GM10847 (cell line): ENCODE measurements around the gene TANGO6.

Source experiments
- POLR2A ChIP-seq: IDR thresholded peaks from 2 replicates; pipeline ENCODE4 v1.6.1; 2011; ENCODE audit not compliant: insufficient read length; ENCODE audit errors: extremely low read depth

TANGO6 gene

DNA sequence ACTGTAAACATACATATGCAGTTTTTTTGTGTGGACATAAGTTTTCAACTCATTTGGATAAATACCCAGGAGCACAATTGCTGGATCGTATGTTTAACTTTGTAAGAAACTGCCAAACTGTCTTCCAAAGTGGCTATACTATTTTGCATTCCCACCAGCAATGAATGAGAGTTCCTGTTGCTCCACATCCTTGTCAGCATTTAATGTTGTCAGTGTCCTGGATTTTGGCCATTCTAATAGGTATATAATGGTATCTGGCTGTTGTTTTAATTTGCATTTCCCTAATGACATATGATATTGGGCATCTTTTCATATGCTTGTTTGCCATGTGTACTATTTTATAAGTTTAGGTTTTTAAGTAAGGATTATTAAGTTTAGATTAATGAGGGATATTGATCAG, 14.1 kb downstream of the TANGO6 start:
- TF ChIP-seq POLR2A, result no peak

DNA sequence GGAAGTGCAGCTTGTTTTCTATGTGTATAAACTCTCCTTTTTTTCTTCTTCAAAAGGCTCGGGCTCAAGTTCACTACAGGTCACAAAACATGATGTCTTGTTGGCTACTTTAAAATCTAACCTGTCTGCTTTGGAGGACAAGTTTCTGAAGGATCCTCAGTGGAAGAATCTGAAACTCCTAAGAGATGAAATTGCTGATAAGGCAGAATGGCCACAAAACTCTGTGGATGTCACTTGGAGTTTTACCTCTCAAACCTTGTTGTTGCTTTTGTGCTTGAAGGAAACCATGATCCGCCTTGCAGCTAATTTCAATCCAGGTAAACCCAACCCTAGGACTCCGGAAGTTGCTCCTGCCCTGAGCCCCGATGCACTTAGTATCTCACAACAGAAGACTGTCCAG, 16.5 kb downstream of the TANGO6 start:
- no peak for TF ChIP-seq POLR2A

DNA sequence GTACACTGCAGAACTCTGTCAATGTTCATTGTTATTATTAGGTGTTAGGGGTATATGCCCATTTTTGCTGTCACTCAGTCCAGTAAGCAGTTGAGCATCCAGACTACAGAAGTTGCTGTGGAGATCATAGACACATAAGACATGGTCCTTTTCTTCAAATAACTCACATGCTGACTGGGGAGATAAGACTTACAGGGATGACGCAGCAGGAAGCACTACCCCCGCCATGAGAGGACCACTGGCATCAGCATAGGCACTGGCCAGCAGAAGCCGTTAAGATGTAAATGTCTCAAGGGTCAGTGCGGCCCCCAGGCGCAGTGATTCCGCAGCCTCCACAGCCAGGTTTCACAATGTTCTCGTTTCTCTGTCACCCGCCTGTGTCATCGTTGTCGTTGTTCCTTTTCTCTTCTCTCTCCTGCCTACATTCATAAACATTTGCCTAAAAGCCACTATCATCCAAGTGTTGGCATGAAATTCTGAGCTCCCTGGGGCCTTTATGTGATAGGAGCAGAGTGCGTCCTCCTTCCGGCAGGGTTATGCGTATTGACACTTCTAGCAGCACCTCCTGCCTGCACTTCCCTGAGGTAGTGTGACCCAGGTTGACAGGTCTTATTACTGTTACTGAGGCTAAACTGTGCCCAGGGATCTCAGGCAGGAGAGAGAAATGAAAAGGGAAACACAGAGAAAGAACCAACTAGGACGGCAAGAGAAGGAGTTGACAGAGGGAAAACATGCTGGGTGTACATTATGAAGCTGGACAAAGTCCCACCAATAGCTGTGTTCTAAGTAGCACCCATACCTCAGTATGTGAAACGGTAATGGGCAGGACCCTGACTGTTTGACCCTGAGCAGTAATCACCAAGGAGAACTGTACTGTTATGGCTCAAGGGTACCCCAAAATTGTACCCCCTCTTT, 17.9 kb downstream of the TANGO6 start:
- TF ChIP-seq POLR2A, result no peak

DNA sequence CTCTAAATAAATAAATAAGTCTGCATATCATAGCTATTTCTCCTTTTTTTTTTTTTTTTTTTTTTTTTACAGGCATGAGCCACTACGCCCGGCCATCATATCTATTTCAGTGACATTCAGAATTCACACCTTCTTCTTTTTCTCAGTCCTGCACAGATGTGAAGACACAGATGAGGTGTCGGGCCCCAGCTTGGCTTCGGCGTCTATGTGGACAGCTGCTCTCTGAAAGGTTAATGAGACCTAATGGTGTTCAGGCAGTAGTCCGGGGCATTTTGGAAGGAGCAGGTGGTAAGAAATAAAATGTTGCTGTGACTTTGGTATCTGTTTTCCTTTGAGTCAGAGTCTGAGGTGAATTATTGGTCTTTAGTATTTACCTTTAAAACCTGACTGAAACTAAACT, 23.6 kb downstream of the TANGO6 start:
- no peak for TF ChIP-seq POLR2A

DNA sequence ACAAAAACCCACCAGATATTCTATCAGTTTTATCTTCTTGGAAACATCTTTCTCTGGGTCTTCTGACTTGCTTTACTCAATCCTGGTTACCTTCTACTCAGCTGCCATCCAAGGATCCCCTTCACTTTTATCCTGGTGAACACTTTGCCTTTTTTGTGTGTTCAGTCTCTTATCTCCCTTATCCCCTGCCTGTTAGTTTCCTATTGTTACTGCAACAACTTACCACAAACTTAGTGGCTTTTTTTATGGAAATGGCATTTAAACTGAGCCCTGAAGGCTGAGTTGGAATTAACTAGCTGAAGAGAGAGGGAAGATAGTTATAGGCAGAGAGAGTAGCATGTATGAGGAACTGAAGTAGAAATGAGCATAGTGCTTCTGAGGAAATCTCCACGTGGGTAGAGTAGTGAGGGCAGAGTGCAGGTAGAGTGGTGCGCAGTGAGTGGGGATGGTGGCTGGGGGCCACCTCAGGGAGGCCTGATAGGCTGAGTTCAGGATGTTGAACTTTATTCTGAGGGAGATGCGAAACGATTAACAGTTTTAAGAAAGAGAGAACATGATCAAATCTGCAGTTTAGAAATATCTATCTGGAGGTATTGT, 26.3 kb downstream of the TANGO6 start:
- no peak for TF ChIP-seq POLR2A

DNA sequence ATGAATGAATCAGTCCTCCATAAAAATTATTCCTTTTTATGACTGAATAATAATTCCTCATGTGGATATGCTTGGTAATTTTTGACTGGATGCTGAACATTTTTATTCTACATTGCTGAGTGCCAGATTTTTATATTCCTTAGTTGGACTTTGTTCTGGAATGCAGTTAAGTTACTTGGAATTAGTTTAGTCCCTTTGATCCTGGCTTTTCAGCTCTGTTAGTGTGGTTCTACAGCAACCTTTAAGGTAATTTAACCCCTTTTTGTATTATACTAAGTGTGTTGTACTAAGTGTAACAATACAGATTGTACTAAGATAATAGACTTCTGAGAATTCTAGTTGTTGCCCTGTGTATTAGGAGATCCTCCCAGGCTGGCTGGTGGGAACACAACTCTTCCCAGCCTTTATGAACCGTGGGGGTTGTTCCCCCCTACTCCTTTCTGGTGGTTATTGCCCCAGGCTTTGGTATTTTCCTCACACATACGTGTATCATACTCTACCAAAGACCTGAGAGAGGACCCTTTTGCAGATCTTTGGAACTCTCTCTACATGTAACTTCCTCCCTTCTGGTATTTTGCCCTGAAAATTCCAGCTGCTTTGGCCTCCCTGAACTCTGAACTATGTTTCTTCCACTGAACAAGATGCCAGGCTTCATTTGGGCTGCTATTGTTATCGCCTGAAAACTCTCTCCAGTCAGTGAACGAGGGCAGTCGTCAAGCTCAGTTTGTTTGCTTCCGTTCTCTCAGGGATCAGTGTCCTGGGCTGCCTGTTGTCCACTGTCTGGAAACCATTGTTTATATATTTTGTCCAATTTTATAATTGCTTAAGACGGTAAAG, 30.5 kb downstream of the TANGO6 start:
- no peak for TF ChIP-seq POLR2A

DNA sequence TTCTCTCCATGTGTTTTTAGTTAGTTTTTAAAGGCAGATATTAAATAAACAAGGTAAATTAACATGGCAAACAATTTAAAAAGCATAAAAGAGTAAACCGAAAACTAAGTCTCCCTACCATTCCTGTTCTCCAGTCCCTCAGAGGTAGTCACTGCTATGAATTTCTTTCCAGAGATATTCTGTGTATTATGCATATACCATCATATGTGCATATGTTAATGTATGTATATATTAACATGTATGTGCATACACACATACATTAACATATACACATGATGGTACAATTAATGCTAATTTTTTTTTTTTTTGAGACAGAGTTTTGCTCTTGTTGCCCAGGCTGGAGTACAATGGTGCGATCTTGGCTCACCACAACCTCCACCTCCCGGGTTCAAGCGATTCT, 32.5 kb downstream of the TANGO6 start:
- TF ChIP-seq POLR2A, result no peak

DNA sequence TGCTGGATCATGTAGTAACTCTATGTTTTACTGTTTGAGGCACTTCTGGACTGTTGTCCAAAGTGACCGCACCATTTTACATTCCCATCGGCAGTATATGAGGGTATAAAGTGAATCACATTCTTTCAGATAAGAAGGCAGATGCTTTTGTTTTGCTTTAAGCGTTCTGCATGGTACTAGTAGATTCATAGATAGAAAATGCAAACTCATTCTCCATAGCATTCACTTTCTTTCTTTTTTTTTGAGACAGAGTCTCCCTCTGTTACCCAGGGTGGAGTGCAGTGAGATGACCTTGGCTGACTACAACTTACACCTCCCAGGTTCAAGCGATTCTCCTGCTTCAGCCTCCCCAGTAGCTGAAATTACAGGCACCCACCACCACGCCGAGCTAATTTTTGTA, 40.4 kb downstream of the TANGO6 start:
- no peak for TF ChIP-seq POLR2A

DNA sequence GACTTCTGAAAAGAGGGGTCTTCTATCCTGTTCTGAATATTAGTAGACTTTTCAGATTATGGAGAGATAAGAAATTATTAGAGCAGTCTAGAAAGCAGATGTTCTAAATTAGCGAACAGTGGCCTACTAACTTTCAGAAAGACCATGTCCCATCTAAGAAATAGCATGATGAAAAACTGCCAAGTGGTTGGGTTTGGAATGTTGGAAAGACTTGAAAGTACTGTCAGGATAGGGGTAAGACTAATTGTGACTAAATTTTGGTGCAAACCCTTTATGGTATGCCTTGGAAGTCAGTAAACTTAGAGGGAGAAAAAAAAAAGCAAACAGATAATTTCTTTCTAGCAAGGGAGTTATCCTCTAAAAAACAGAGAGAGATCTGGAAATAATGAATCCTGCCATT, 41.1 kb downstream of the TANGO6 start:
- TF ChIP-seq POLR2A, result no peak

DNA sequence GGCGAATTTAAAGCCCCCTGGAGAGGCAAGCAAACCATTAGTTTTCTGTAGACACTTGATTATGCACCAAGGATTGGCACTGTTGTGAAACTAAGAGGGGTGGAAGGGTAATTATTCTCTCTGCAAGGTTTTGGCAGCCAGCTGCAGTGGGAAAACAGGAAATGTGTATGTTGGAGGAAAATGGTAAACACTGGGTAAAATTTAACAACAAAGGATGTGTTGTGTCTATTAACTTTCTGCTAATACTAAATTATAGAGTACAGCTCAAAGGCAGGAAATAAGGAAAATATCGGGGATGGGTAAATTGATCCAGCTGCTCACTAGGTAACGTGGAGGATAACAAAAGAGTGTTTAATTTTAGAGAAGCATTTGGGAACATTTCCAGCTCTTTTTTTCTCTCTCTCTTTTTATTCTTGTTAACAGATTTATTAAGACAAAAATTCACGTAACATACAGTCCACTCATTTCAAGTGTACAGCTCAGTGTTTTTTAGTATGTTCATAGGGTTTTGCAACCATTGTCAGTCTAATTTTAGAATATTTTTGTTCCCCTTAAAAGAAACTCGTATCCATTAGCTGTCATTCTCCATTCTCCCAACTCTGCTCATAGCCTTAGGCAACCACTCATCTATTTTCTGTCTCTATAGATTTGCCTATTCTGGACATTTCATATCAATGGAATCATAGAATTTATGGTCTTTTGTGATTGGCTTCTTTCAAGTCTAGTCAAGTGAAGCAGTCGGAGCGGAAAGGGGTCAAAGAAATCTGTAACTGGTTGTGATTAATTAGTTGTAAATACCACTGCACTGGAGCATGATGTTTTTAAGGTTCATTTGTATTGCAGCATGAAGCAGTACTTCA, 41.8 kb downstream of the TANGO6 start:
- no peak for TF ChIP-seq POLR2A

DNA sequence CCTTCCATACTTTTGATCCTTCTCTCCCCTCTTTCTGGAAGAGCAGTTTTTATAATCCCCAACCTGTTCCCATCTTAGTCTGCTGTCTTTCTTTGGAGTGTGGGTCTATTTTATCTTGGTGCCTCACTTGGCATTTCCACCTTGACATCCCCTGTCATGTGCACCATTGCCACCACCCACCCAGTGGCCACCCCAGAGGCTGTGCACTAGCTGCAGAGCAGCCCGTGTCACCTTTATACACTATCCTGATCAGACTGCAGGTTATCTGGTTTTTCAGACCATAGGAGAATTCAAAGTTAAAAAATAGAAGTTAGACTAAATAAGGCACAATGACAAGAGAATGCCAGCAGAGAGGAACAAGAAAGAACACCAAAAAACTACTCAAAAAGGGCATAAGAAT, 43.8 kb downstream of the TANGO6 start:
- TF ChIP-seq POLR2A, result no peak

DNA sequence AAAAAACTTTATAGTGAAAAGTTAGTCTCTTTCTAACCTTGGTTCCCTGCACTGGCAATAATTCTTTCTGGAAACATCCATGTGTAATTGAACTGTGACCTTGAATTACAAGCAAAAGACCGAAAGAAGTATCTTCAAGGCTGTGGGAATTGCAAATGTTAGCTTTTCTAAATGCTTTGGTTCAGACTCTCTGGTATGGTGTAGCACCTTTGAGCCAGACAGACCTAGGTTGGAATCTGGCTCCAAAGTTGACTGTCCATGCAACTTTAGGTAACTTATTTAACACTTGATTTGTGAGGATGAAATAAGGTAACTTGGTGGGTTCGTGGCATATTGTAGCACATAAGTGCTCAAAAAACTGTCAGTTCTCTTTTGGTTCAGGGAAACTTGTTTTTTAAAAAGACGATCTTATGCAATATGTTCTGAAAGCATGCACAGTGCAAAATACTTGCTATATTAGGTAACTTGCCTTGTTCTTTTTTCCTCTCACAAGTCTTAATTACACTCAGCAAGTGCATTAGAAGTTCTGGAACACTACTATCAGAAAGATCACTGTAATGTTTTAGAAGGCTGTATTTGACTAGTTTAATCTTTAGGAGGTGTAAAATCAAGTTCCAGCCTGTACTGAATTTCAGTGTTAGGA, 46.3 kb downstream of the TANGO6 start:
- no peak for TF ChIP-seq POLR2A

DNA sequence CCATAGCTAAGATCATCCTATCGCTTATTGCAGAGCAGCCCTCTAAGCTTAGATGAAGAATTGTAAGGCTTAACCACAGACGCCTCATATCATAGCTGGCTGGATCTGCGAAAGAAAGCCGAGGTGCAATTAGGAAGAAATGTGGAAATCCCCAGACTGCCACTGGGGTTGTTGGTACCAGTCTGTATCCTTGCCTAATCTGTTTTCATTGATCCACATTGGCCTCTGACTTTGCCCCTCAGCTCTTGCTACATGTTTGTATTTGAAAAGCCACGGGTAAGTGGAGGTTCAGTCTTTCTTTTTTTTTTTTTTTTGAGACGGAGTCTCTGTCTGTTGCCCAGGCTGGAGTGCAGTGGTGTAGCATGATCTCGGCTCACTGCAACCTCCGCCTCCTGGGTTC, 48.9 kb downstream of the TANGO6 start:
- TF ChIP-seq POLR2A, result no peak

DNA sequence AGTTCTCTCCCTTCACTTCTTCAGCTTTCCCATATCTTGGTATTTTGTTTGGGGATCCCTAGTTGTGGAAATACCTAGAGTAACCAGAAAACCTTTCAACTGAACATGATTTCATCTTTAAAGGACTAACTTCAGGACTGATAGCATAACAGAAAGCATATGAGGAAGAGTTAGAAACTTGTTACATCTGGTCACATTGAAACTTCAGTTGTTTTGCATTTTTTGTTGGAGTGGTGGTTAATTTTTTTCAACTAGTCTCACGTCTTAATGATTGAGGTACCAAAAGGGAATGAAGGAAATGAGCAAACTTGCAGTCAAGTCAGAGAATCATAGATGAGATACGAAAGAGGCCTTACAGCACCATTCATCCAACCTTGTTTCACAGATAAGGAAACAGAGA, 49.6 kb downstream of the TANGO6 start:
- TF ChIP-seq POLR2A, result no peak
